Measurements from ENCODE around the gene PPARG. TPM values are rescaled to one million over a fixed set of nuclear protein-coding genes. Genes with fewer than 3 reads are reported as not detected.

PPARG gene
- total and polyA plus RNA-seq, 2 of the 13 experiments (the other 11 are each of a cell fraction or from before 2014, with no cell fraction given) = 13.9 to 58.3 TPM

DNA sequence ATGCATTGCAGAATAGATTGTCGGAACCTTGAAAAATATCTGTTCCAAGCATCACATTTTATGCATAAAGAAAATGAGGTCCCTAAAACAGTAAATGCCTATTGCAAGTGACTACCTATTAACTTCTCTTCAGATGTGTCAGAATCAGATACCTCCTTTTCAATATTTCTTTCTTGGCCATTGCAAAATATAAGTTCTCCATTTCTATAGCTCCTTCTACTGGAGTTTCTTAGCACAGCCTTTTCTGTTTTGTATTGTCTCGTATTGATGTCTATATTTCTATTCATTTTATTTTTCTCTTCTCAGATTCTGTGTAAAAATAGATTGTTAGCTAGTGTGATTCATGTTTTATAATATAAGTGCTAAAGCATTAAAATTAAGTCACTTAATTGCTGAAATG lies 63.4 kb downstream of the PPARG start:
- H3K4me2 ChIP-seq (ENCODE audit: low read depth, low read length) = no peak overlapping the region
- ATAC-seq (no peak), DNase-seq (ENCODE audit: low spot score) (no peak), FAIRE-seq (no peak)
- WGBS (ENCODE audit: low lambda C conversion rate) = 95% methylated on average over 2 of the region's 2 CpGs
- no peaks in the 10 kb centered on the region for H3K79me2 ChIP-seq (ENCODE audit: insufficient read depth, low read length)
- H3K36me3 ChIP-seq (replicated peaks in 1 of 2; ENCODE audit: control insufficient read depth in 1 of 2, insufficient read depth in 2 of 2, low read length in 2 of 2) = no peaks in the 10 kb centered on the region; a peak in 1 of 5 replicates
- H2AFZ ChIP-seq (ENCODE audit: low read length) = no peak overlapping the region
- no peak overlapping the region for H3K4me3 ChIP-seq (replicated peaks in 1 of 3; ENCODE audit: insufficient read depth in 1 of 3, low read depth in 2 of 3, low read length in 3 of 3)
- no peaks in the 10 kb centered on the region for H3K4me1 ChIP-seq (ENCODE audit: insufficient read depth, low read length)
- H3K9me3 ChIP-seq (ENCODE audit: low read length) = no peaks in the 10 kb centered on the region
- CTCF ChIA-PET (ENCODE audit: low intra/inter-chr PET ratio, low total read pairs) = no interaction called here
- intact Hi-C loops (cut with micrococcal nuclease; ENCODE audit: unreplicated experiment) (no loop called here), in situ Hi-C loops (cut with HindIII; ENCODE audit: extremely low pct_ligation_motif_present, low pct_unique_long_range_greater_than_20kb) (no loop called here)
- no peak overlapping the region for H3K27ac ChIP-seq (ENCODE audit: extremely low read length, insufficient read depth, low read length)
- TF ChIP-seq ZNF777 (CRISPR knock-in tag; IDR thresholded peaks at IDR 0.05) (no peak), MEF2D (CRISPR knock-in tag; IDR thresholded peaks at IDR 0.05) (no peak), ZNF672 (CRISPR knock-in tag; IDR thresholded peaks at IDR 0.05) (no peak), SMARCC2 (IDR thresholded peaks at IDR 0.05) (no peak), ZNF317 (CRISPR knock-in tag; IDR thresholded peaks at IDR 0.05) (no peak), ZNF354B (CRISPR knock-in tag; IDR thresholded peaks at IDR 0.05) (no peak), NKX3-1 (CRISPR knock-in tag; IDR thresholded peaks at IDR 0.05) (no peak), ZNF496 (CRISPR knock-in tag; IDR thresholded peaks at IDR 0.05; ENCODE audit: insufficient replicate concordance) (no peak), REL (CRISPR knock-in tag; conservative IDR thresholded peaks at IDR 0.05) (no peak), ZBTB7B (CRISPR knock-in tag; IDR thresholded peaks at IDR 0.05) (no peak), ZNF562 (CRISPR knock-in tag; IDR thresholded peaks at IDR 0.05; ENCODE audit: borderline replicate concordance) (no peak), PTBP1 (IDR thresholded peaks at IDR 0.05; ENCODE audit: low read depth, low read length, poor library complexity, severe bottlenecking) (no peak), ZNF124 (CRISPR knock-in tag; IDR thresholded peaks at IDR 0.05) (no peak), LCORL (IDR thresholded peaks at IDR 0.05) (no peak), LCORL (CRISPR knock-in tag; IDR thresholded peaks at IDR 0.05) (no peak), ZNF589 (CRISPR knock-in tag; conservative IDR thresholded peaks at IDR 0.05) (no peak), NAIF1 (CRISPR knock-in tag; IDR thresholded peaks at IDR 0.05; ENCODE audit: borderline replicate concordance) (no peak)
- TF ChIP-seq, protein P1, sequence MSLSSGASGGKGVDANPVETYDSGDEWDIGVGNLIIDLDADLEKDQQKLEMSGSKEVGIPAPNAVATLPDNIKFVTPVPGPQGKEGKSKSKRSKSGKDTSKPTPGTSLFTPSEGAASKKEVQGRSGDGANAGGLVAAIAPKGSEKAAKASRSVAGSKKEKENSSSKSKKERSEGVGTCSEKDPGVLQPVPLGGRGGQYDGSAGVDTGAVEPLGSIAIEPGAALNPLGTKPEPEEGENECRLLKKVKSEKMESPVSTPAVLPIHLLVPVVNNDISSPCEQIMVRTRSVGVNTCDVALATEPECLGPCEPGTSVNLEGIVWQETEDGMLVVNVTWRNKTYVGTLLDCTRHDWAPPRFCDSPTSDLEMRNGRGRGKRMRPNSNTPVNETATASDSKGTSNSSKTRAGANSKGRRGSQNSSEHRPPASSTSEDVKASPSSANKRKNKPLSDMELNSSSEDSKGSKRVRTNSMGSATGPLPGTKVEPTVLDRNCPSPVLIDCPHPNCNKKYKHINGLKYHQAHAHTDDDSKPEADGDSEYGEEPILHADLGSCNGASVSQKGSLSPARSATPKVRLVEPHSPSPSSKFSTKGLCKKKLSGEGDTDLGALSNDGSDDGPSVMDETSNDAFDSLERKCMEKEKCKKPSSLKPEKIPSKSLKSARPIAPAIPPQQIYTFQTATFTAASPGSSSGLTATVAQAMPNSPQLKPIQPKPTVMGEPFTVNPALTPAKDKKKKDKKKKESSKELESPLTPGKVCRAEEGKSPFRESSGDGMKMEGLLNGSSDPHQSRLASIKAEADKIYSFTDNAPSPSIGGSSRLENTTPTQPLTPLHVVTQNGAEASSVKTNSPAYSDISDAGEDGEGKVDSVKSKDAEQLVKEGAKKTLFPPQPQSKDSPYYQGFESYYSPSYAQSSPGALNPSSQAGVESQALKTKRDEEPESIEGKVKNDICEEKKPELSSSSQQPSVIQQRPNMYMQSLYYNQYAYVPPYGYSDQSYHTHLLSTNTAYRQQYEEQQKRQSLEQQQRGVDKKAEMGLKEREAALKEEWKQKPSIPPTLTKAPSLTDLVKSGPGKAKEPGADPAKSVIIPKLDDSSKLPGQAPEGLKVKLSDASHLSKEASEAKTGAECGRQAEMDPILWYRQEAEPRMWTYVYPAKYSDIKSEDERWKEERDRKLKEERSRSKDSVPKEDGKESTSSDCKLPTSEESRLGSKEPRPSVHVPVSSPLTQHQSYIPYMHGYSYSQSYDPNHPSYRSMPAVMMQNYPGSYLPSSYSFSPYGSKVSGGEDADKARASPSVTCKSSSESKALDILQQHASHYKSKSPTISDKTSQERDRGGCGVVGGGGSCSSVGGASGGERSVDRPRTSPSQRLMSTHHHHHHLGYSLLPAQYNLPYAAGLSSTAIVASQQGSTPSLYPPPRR (CRISPR knock-in tag; IDR thresholded peaks at IDR 0.05; ENCODE audit: borderline replicate concordance) = no peak
- TF ChIP-seq, protein P2, sequence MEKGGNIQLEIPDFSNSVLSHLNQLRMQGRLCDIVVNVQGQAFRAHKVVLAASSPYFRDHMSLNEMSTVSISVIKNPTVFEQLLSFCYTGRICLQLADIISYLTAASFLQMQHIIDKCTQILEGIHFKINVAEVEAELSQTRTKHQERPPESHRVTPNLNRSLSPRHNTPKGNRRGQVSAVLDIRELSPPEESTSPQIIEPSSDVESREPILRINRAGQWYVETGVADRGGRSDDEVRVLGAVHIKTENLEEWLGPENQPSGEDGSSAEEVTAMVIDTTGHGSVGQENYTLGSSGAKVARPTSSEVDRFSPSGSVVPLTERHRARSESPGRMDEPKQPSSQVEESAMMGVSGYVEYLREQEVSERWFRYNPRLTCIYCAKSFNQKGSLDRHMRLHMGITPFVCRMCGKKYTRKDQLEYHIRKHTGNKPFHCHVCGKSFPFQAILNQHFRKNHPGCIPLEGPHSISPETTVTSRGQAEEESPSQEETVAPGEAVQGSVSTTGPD (CRISPR knock-in tag; IDR thresholded peaks at IDR 0.05) = no peak
- no peaks in the 10 kb centered on the region for H3K27me3 ChIP-seq (ENCODE audit: control insufficient read depth in 1 of 2, insufficient read depth in 2 of 2, low read length in 2 of 2)
- H3K9ac ChIP-seq (ENCODE audit: insufficient read depth, low read depth, low read length) = no peak overlapping the region
- POLR2A ChIA-PET = no interaction called here
- H4K20me1 ChIP-seq (ENCODE audit: insufficient read depth, low read length) = no peaks in the 10 kb centered on the region
- no TSS peak for BruUV-seq (replicated peaks)

All from HepG2 (cell line).